SK-N-SH (cell line): Measurements from ENCODE around the gene PLD2. TPM values are rescaled to one million over a fixed set of nuclear protein-coding genes. Genes with fewer than 3 reads are reported as not detected.

ENCODE experiments used
- CTCF ChIA-PET: fragments of 300-600, 350-600 bp; formaldehyde crosslinking; extraction: SDS; loops from one replicate; lab custom pipeline; 2021; lab: Yijun Ruan, JAX
- POLR2A ChIA-PET: fragments of 350-600 bp; sonication (Branson Sonifier 250); formaldehyde crosslinking; extraction: SDS; loops from one replicate; lab custom pipeline; 2020; ENCODE audit warnings: antibody characterized with exemption, inconsistent platforms; lab: Yijun Ruan, JAX
- DNase-seq: peaks from one replicate; pipeline ENCODE4 v3.0.0; 2012
- H2AFZ ChIP-seq: fragments of 200-600 bp; sonication (generic); 2 replicates; pipeline ENCODE4 v1.8.1; 2016; ENCODE audit warnings: antibody characterized with exemption, mild to moderate bottlenecking, low read depth
- H3F3A ChIP-seq: fragments of 200-600 bp; sonication (generic); replicated peaks from 2 replicates; pipeline ENCODE3; 2016; ENCODE audit warnings: antibody characterized with exemption, mild to moderate bottlenecking; ENCODE audit not compliant: insufficient read depth
- H3K27ac ChIP-seq, 2 experiments: fragments of 200-500 bp in 1 of 2; fragments of 200-600 bp in 1 of 2; sonication (Bioruptor generic) in 1 of 2; sonication (generic), shearing (Covaris generic) in 1 of 2; 2 replicates each; pipeline versions ENCODE4 v1.5.1 to v1.6.1; 2014 to 2016; ENCODE audit warnings: low read depth in 2 of 2, inconsistent platforms in 1 of 2, low read length in 1 of 2, mild to moderate bottlenecking in 1 of 2, mixed read lengths in 1 of 2
- H3K27me3 ChIP-seq: fragments of 200-600 bp; sonication (generic), shearing (Covaris generic); 2 replicates; pipeline ENCODE4 v1.6.1; 2016; ENCODE audit warnings: mixed run types; ENCODE audit not compliant: insufficient read depth
- H3K36me3 ChIP-seq, 2 experiments: fragments of 200-500 bp in 1 of 2; fragments of 200-600 bp in 1 of 2; sonication (Bioruptor generic) in 1 of 2; sonication (generic) in 1 of 2; replicated peaks in 1 of 2; 2 replicates each; pipeline versions ENCODE3 to v1.5.1; 2014 to 2016; ENCODE audit warnings: low read length in 1 of 2, mild to moderate bottlenecking in 1 of 2; ENCODE audit not compliant: insufficient read depth in 2 of 2, control insufficient read depth in 1 of 2
- H3K4me1 ChIP-seq, 2 experiments: fragments of 200-500 bp in 1 of 2; fragments of 200-600 bp in 1 of 2; sonication (Bioruptor generic) in 1 of 2; sonication (generic), shearing (Covaris generic) in 1 of 2; 2 replicates each; pipeline versions ENCODE4 v1.5.1 to v1.6.1; 2014 to 2016; ENCODE audit warnings: low read depth in 1 of 2, low read length in 1 of 2, mixed run types in 1 of 2; ENCODE audit not compliant: insufficient read depth in 2 of 2, control insufficient read depth in 1 of 2
- H3K4me2 ChIP-seq: fragments of 200-600 bp; sonication (generic), shearing (Covaris generic); 2 replicates; pipeline ENCODE4 v1.6.1; 2017; ENCODE audit warnings: mixed run types
- H3K4me3 ChIP-seq, 2 experiments: fragments of 200-500 bp in 1 of 2; fragments of 200-600 bp in 1 of 2; sonication (Bioruptor generic) in 1 of 2; sonication (generic), shearing (Covaris generic) in 1 of 2; 2 replicates each; pipeline versions ENCODE4 v1.5.1 to v1.8.1; 2014 to 2016; ENCODE audit warnings: low read depth in 2 of 2, inconsistent platforms in 1 of 2, low read length in 1 of 2, mild to moderate bottlenecking in 1 of 2, mixed read lengths in 1 of 2, moderate library complexity in 1 of 2
- H3K79me2 ChIP-seq: fragments of 200-600 bp; sonication (generic); 2 replicates; pipeline ENCODE4 v1.8.1; 2017; ENCODE audit warnings: mild to moderate bottlenecking; ENCODE audit not compliant: insufficient read depth
- H3K9ac ChIP-seq: fragments of 200-600 bp; sonication (generic); 2 replicates; pipeline ENCODE4 v1.6.1; 2017; ENCODE audit warnings: mixed run types
- H3K9me2 ChIP-seq: fragments of 200-600 bp; sonication (generic); 2 replicates; pipeline ENCODE4 v1.6.1; 2017; ENCODE audit warnings: mixed run types
- H3K9me3 ChIP-seq: fragments of 200-600 bp; sonication (generic); 2 replicates; pipeline ENCODE4 v1.6.1; 2017; ENCODE audit warnings: mixed run types, mild to moderate bottlenecking, moderate library complexity
- H4K20me1 ChIP-seq: fragments of 200-600 bp; sonication (generic); 2 replicates; pipeline ENCODE4 v1.6.1; 2017; ENCODE audit warnings: mild to moderate bottlenecking, mixed run types; ENCODE audit not compliant: insufficient read depth
- EP300 ChIP-seq, 2 experiments: IDR thresholded peaks; 2 replicates each; pipeline versions ENCODE4 v1.4.0 to v1.6.1; 2012; ENCODE audit warnings: borderline replicate concordance in 1 of 2, low read depth in 1 of 2, low read length in 1 of 2
- MAX ChIP-seq: IDR thresholded peaks from 2 replicates; pipeline ENCODE4 v1.4.0; 2012; ENCODE audit warnings: low read depth
- MXI1 ChIP-seq: IDR thresholded peaks from 2 replicates; pipeline ENCODE4 v1.6.1; 2012; ENCODE audit warnings: mild to moderate bottlenecking, low read depth, low read length, improper control_type of control experiment
- NFIC ChIP-seq: IDR thresholded peaks from 2 replicates; pipeline ENCODE4 v1.4.0; 2012; ENCODE audit warnings: borderline replicate concordance
- REST ChIP-seq: IDR thresholded peaks from 2 replicates; pipeline ENCODE4 v1.6.1; 2012; ENCODE audit warnings: mild to moderate bottlenecking, low read depth, low read length, moderate library complexity
- RFX5 ChIP-seq: IDR thresholded peaks from 2 replicates; pipeline ENCODE4 v1.6.1; 2012; ENCODE audit warnings: mild to moderate bottlenecking, improper control_type of control experiment, low read length
- RXRA ChIP-seq: IDR thresholded peaks from 2 replicates; pipeline ENCODE4 v1.4.0; 2012; ENCODE audit warnings: low read depth, mild to moderate bottlenecking, borderline replicate concordance
- SIN3A ChIP-seq: IDR thresholded peaks from 2 replicates; pipeline ENCODE4 v1.6.1; 2012; ENCODE audit warnings: low read depth, mild to moderate bottlenecking, low read length, moderate library complexity, borderline replicate concordance
- SMC3 ChIP-seq: IDR thresholded peaks from 2 replicates; pipeline ENCODE4 v1.6.1; 2012; ENCODE audit warnings: low read depth, low read length, improper control_type of control experiment
- TAF1 ChIP-seq: IDR thresholded peaks from 2 replicates; pipeline ENCODE4 v1.6.1; 2012; ENCODE audit warnings: low read depth, mild to moderate bottlenecking, low read length, moderate library complexity, borderline replicate concordance
- TCF12 ChIP-seq: IDR thresholded peaks from 2 replicates; pipeline ENCODE4 v1.4.0; 2012
- TEAD4 ChIP-seq: IDR thresholded peaks from 2 replicates; pipeline ENCODE4 v1.4.0; 2012; ENCODE audit warnings: mild to moderate bottlenecking, borderline replicate concordance; ENCODE audit not compliant: insufficient read depth
- WGBS: methylation state at CpG from one replicate; pipeline ENCODE4 v1.1.6; 2017; ENCODE audit warnings: low lambda C conversion rate; 5-methylcytosine and 5-hydroxymethylcytosine counted together
- polyA plus RNA-seq, 3 experiments: library from polyadenylated mRNA; depleted of rRNA; stranded (reverse); fragments of >200 nt; gene quantifications; 2 replicates each; pipeline ENCODE4 v1.2.3, GENCODE V29; 2012
- TF ChIP-seq, protein P1 (sequence below): fragments of 200-600 bp; sonication (generic); IDR thresholded peaks from 2 replicates; pipeline ENCODE4 v1.6.1; 2017; ENCODE audit warnings: antibody characterized with exemption, mild to moderate bottlenecking, moderate library complexity
- TF ChIP-seq, protein P2 (sequence below): IDR thresholded peaks from 2 replicates; pipeline ENCODE4; 2012
- TF ChIP-seq, protein P3 (sequence below): fragments of 150-350 bp; IDR thresholded peaks from 2 replicates; pipeline ENCODE4 v1.6.1; 2017; ENCODE audit warnings: antibody characterized with exemption, low read length, low read depth, borderline replicate concordance

Gene PLD2
- polyA plus RNA-seq, 1 of the 3 experiments (the other 2 are of a cell fraction): 42.5 TPM

- no peaks in the 10 kb centered on the region for H3K9me2 ChIP-seq
- no peaks in the 10 kb centered on the region for H3K36me3 ChIP-seq
- no peaks in the 10 kb centered on the region for H3F3A ChIP-seq
- no peak overlapping the region for H2AFZ ChIP-seq
- H3K27me3 ChIP-seq: peaks cover 52% of the 10 kb centered on the region
- H3K9me3 ChIP-seq: no peaks in the 10 kb centered on the region
- no peak overlapping the region for H3K4me3 ChIP-seq
- WGBS: 41% methylated on average over 10 of the region's 10 CpGs
- H3K4me1 ChIP-seq: no peaks in the 10 kb centered on the region
- ChIA-PET POLR2A (no interaction called here), CTCF (no interaction called here)
- TF ChIP-seq TEAD4 (no peak), SIN3A (no peak), EP300 (IDR thresholded peaks at IDR 0.05; ENCODE audit: borderline replicate concordance in 1 of 2, low read depth in 1 of 2, low read length in 1 of 2) (no peak), SMC3 (no peak), TCF12 (no peak), REST (no peak), MAX (no peak), MXI1 (no peak), TAF1 (no peak), RFX5 (no peak), RXRA (no peak), NFIC (no peak)
- TF ChIP-seq, protein P1, sequence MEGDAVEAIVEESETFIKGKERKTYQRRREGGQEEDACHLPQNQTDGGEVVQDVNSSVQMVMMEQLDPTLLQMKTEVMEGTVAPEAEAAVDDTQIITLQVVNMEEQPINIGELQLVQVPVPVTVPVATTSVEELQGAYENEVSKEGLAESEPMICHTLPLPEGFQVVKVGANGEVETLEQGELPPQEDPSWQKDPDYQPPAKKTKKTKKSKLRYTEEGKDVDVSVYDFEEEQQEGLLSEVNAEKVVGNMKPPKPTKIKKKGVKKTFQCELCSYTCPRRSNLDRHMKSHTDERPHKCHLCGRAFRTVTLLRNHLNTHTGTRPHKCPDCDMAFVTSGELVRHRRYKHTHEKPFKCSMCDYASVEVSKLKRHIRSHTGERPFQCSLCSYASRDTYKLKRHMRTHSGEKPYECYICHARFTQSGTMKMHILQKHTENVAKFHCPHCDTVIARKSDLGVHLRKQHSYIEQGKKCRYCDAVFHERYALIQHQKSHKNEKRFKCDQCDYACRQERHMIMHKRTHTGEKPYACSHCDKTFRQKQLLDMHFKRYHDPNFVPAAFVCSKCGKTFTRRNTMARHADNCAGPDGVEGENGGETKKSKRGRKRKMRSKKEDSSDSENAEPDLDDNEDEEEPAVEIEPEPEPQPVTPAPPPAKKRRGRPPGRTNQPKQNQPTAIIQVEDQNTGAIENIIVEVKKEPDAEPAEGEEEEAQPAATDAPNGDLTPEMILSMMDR: no peak
- TF ChIP-seq, protein P2, sequence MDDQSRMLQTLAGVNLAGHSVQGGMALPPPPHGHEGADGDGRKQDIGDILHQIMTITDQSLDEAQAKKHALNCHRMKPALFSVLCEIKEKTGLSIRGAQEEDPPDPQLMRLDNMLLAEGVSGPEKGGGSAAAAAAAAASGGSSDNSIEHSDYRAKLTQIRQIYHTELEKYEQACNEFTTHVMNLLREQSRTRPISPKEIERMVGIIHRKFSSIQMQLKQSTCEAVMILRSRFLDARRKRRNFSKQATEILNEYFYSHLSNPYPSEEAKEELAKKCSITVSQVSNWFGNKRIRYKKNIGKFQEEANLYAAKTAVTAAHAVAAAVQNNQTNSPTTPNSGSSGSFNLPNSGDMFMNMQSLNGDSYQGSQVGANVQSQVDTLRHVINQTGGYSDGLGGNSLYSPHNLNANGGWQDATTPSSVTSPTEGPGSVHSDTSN: no peak
- TF ChIP-seq, protein P3, sequence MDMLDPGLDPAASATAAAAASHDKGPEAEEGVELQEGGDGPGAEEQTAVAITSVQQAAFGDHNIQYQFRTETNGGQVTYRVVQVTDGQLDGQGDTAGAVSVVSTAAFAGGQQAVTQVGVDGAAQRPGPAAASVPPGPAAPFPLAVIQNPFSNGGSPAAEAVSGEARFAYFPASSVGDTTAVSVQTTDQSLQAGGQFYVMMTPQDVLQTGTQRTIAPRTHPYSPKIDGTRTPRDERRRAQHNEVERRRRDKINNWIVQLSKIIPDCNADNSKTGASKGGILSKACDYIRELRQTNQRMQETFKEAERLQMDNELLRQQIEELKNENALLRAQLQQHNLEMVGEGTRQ: no peak
- no peak overlapping the region for H3K9ac ChIP-seq
- H3K27ac ChIP-seq: no peak overlapping the region
- no peaks in the 10 kb centered on the region for H4K20me1 ChIP-seq
- no peak overlapping the region for H3K4me2 ChIP-seq
- no peak for DNase-seq
- H3K79me2 ChIP-seq: no peaks in the 10 kb centered on the region
Measured at GRCh38 chr17:4759776-4760236, 47.1 kb upstream of the PLD2 start.
